K562 (cell line): ENCODE results near the gene SPRYD7. TPM values are rescaled to one million over a fixed set of nuclear protein-coding genes. Genes with fewer than 3 reads are reported as not detected.

ENCODE experiments used
- ATAC-seq: fragments of 200-7000 bp; cut with Tn5 transposase; 3 replicates; pipeline ENCODE4 v1.9.1; 2020; ENCODE audit warnings: moderate library complexity
- BruUV-seq: library from RNA; stranded (reverse); fragments of 400-500 nt; replicated peaks from 2 replicates; lab custom pipeline; 2021; lab: Mats Ljungman, UMichigan
- CTCF ChIA-PET: fragments of 300-600 bp; formaldehyde crosslinking; extraction: SDS; loops from one replicate; lab custom pipeline; 2021; ENCODE audit warnings: low intra/inter-chr PET ratio; lab: Yijun Ruan, JAX
- POLR2A ChIA-PET: fragments of 300-600, 350-650 bp; sonication (Branson Sonifier 250); formaldehyde crosslinking; extraction: SDS; loops from one replicate; lab custom pipeline; 2021; ENCODE audit warnings: antibody characterized with exemption, inconsistent platforms; lab: Yijun Ruan, JAX
- DNase-seq, 4 experiments: peaks; one replicate each; pipeline versions ENCODE4 v3.0.0 to v3.0.0-alpha.2; 2011 to 2018; ENCODE audit warnings: low spot score in 3 of 4, mixed read lengths in 3 of 4; ENCODE audit errors: extremely low read depth in 1 of 4
- FAIRE-seq: peaks from 2 replicates; lab custom pipeline; 2011; peaks lifted over from hg19 to GRCh38; lab: Jason Lieb, UNC
- H2AFZ ChIP-seq: 2 replicates; pipeline ENCODE4 v1.6.0; 2011; ENCODE audit warnings: low read depth, low read length, control low read depth, inconsistent platforms
- H3K27ac ChIP-seq: fragments of 200-600 bp; 3 replicates; pipeline ENCODE4 v1.8.0; 2011; ENCODE audit warnings: low read depth, mild to moderate bottlenecking, control low read depth, inconsistent platforms, low read length, moderate library complexity, mixed read lengths; ENCODE audit errors: extremely low read depth
- H3K27me3 ChIP-seq, 2 experiments: fragments of 300-600 bp in 1 of 2; 2 replicates in 1 of 2; 3 replicates in 1 of 2; pipeline versions ENCODE4 v1.6.0 to v1.8.0; 2011; ENCODE audit warnings: inconsistent platforms in 2 of 2, low read length in 2 of 2, mild to moderate bottlenecking in 1 of 2, mixed read lengths in 1 of 2, moderate library complexity in 1 of 2; ENCODE audit not compliant: control insufficient read depth in 2 of 2, insufficient read depth in 2 of 2
- H3K36me3 ChIP-seq: fragments of 300-600 bp; 3 replicates; pipeline ENCODE4 v1.8.0; 2011; ENCODE audit warnings: mild to moderate bottlenecking, low read length, inconsistent platforms; ENCODE audit not compliant: control insufficient read depth, insufficient read depth
- H3K4me1 ChIP-seq, 2 experiments: fragments of 200-600 bp in 1 of 2; replicated peaks in 1 of 2; 2 replicates in 1 of 2; 3 replicates in 1 of 2; pipeline versions ENCODE4 v1.5.1 to v1.8.0; 2011; ENCODE audit warnings: inconsistent platforms in 2 of 2, low read length in 2 of 2, mild to moderate bottlenecking in 1 of 2, mixed read lengths in 1 of 2, moderate library complexity in 1 of 2; ENCODE audit not compliant: control insufficient read depth in 2 of 2, insufficient read depth in 2 of 2
- H3K4me2 ChIP-seq: 2 replicates; pipeline ENCODE4 v1.6.1; 2011; ENCODE audit warnings: low read length, control low read depth, inconsistent platforms, mixed read lengths; ENCODE audit not compliant: insufficient read depth
- H3K4me3 ChIP-seq: fragments of 200-600 bp; sonication (generic), shearing (Covaris generic); 2 replicates; pipeline ENCODE4 v1.5.1; 2016; ENCODE audit warnings: control low read depth, inconsistent platforms
- H3K79me2 ChIP-seq: fragments of 200-600 bp; 3 replicates; pipeline ENCODE4 v1.8.0; 2011; ENCODE audit warnings: low read length, inconsistent platforms; ENCODE audit not compliant: control insufficient read depth, insufficient read depth
- H3K9ac ChIP-seq, 2 experiments: 2 replicates each; pipeline versions ENCODE4 v1.6.0 to v1.6.1; 2011; ENCODE audit warnings: low read depth in 2 of 2, low read length in 2 of 2, control low read depth in 1 of 2, inconsistent platforms in 1 of 2, mild to moderate bottlenecking in 1 of 2, mixed read lengths in 1 of 2; ENCODE audit not compliant: insufficient read depth in 1 of 2
- H3K9me1 ChIP-seq: one replicate; pipeline ENCODE4 v1.6.0; 2011; ENCODE audit warnings: inconsistent platforms, mild to moderate bottlenecking, low read length, moderate library complexity; ENCODE audit not compliant: control insufficient read depth, insufficient read depth
- H3K9me3 ChIP-seq: replicated peaks from 2 replicates; pipeline ENCODE4 v1.5.1; 2011; ENCODE audit warnings: low read depth, low read length, inconsistent platforms; ENCODE audit not compliant: control insufficient read depth, insufficient read depth
- H4K20me1 ChIP-seq: replicated peaks from 2 replicates; pipeline ENCODE4 v1.6.1; 2011; ENCODE audit warnings: low read length, inconsistent platforms, mixed read lengths; ENCODE audit not compliant: control insufficient read depth, insufficient read depth
- BDP1 ChIP-seq: IDR thresholded peaks from 3 replicates; pipeline ENCODE4 v1.6.1; 2011; ENCODE audit not compliant: insufficient read length, insufficient read depth
- CHD1 ChIP-seq: fragments of 200-600 bp; sonication (generic); IDR thresholded peaks from one replicate; pipeline ENCODE4 v1.6.1; 2012; ENCODE audit warnings: mild to moderate bottlenecking, moderate library complexity, low read length, inconsistent platforms
- ETV1 ChIP-seq: fragments of 450-650 bp; conservative IDR thresholded peaks from 2 replicates; pipeline ENCODE4 v1.6.1; 2016; ENCODE audit warnings: missing genetic modification characterization, control low read depth, low read depth, missing compliant biosample characterization
- IRF2 ChIP-seq: sonication (generic); formaldehyde crosslinking; IDR thresholded peaks from 2 replicates; pipeline ENCODE4 v1.8.1; 2022; ENCODE audit warnings: mild to moderate bottlenecking, missing genetic modification reagents
- KDM1A ChIP-seq, 2 experiments: fragments of 450-650 bp; IDR thresholded peaks; 2 replicates each; pipeline ENCODE4 v1.6.1; 2016; ENCODE audit warnings: mild to moderate bottlenecking in 2 of 2
- NFE2 ChIP-seq: IDR thresholded peaks from 2 replicates; pipeline ENCODE4 v1.6.1; 2014; ENCODE audit warnings: antibody characterized with exemption, low read depth
- NONO ChIP-seq, 2 experiments: fragments of 200-400 bp in 1 of 2; fragments of 450-650 bp in 1 of 2; formaldehyde crosslinking in 1 of 2; IDR thresholded peaks; 2 replicates each; pipeline ENCODE4 v1.6.1; 2017; ENCODE audit warnings: low read depth in 2 of 2, mild to moderate bottlenecking in 2 of 2, moderate library complexity in 2 of 2, low read length in 1 of 2
- NUFIP1 ChIP-seq: fragments of 450-650 bp; IDR thresholded peaks from 2 replicates; pipeline ENCODE4 v1.6.1; 2018; ENCODE audit not compliant: partially characterized antibody
- PCBP1 ChIP-seq: fragments of 200-400 bp; formaldehyde crosslinking; IDR thresholded peaks from 2 replicates; pipeline ENCODE4 v1.6.1; 2018; ENCODE audit warnings: mild to moderate bottlenecking, low read depth, low read length; ENCODE audit not compliant: poor library complexity, severe bottlenecking
- PURB ChIP-seq: sonication (generic); formaldehyde crosslinking; IDR thresholded peaks from 2 replicates; pipeline ENCODE4 v1.9.0; 2021; ENCODE audit warnings: low read depth, mild to moderate bottlenecking, missing genetic modification reagents
- RBM25 ChIP-seq: fragments of 200-400 bp; formaldehyde crosslinking; IDR thresholded peaks from 2 replicates; pipeline ENCODE4 v1.6.1; 2018; ENCODE audit warnings: low read length, low read depth, moderate library complexity; ENCODE audit not compliant: severe bottlenecking
- RCOR1 ChIP-seq, 2 experiments: IDR thresholded peaks; 2 replicates each; pipeline ENCODE4 v1.6.1; 2012; ENCODE audit warnings: low read depth in 2 of 2, low read length in 2 of 2, borderline replicate concordance in 1 of 2, improper control_type of control experiment in 1 of 2
- RFX5 ChIP-seq: IDR thresholded peaks from 2 replicates; pipeline ENCODE4 v1.6.1; 2011; ENCODE audit warnings: low read depth, mild to moderate bottlenecking, improper control_type of control experiment, low read length
- SMARCB1 ChIP-seq: IDR thresholded peaks from 2 replicates; pipeline ENCODE4 v1.6.1; 2011; ENCODE audit warnings: improper control_type of control experiment, low read depth; ENCODE audit not compliant: insufficient read length
- ZFP1 ChIP-seq: fragments of 450-650 bp; formaldehyde crosslinking; IDR thresholded peaks from 2 replicates; pipeline ENCODE4 v1.4.0; 2020; ENCODE audit warnings: mild to moderate bottlenecking, mixed read lengths
- ZNF197 ChIP-seq: fragments of 200-800 bp; sonication (Bioruptor generic); IDR thresholded peaks from 2 replicates; pipeline ENCODE4 v1.6.1; 2016; ENCODE audit warnings: low read depth, missing genetic modification characterization, missing compliant biosample characterization
- ZNF24 ChIP-seq: fragments of 450-650 bp; IDR thresholded peaks from 2 replicates; pipeline ENCODE4 v1.6.1; 2016
- ZNF316 ChIP-seq: fragments of 450-650 bp; IDR thresholded peaks from 2 replicates; pipeline ENCODE4 v1.6.1; 2016
- ZNF354B ChIP-seq: fragments of 250-450 bp; sonication (Bioruptor Pico); IDR thresholded peaks from 2 replicates; pipeline ENCODE4 v1.4.0; 2020
- ZNF668 ChIP-seq: fragments of 250-450 bp; sonication (Bioruptor Pico); IDR thresholded peaks from 2 replicates; pipeline ENCODE4 v1.8.0; 2022; ENCODE audit warnings: mild to moderate bottlenecking, inconsistent platforms
- ZNF79 ChIP-seq: fragments of 250-450 bp; sonication (Bioruptor Pico); IDR thresholded peaks from 2 replicates; pipeline ENCODE4 v1.4.0; 2020; ENCODE audit warnings: low read depth, mild to moderate bottlenecking, moderate library complexity
- in situ Hi-C: fragments of 300-500 bp; cut with MboI; formaldehyde crosslinking; loops from 4 replicates; pipeline ENCODE4 v1.15.0; 2018; ENCODE audit warnings: inconsistent platforms, mixed read lengths
- intact Hi-C: fragments of 100-400 bp; cut with micrococcal nuclease; formaldehyde crosslinking; loops from 2 replicates; pipeline ENCODE4 v1.14.2; 2022
- polyA plus RNA-seq, 8 experiments: library from polyadenylated mRNA; depleted of rRNA in 4 of 8; stranded (reverse) in 5 of 8; unstranded in 3 of 8; fragments of >200 nt; fragmentation: Nextera tagmentation in 2 of 8; fragmentation: Illumina TruSeq in 1 of 8; extraction: Ambion mirVana in 2 of 8; extraction: Trizol in 1 of 8; gene quantifications; 2 replicates each; pipeline versions ENCODE4 v1.2.1 to v1.2.3, GENCODE V29; 2011 to 2014; ENCODE audit warnings: inconsistent platforms in 1 of 8, missing spikeins in 1 of 8
- total RNA-seq, 7 experiments: library from RNA; depleted of rRNA in 6 of 7; stranded (reverse); fragments of >200 nt in 6 of 7; fragmentation: Illumina TruSeq in 2 of 7; extraction: Trizol in 2 of 7; gene quantifications; 2 replicates each; pipeline versions ENCODE4 v1.2.1 to v1.2.3, GENCODE V29; 2011 to 2021; ENCODE audit warnings: low replicate concordance in 1 of 7
- TF ChIP-seq, protein P1 (sequence below): sonication (generic); IDR thresholded peaks from 2 replicates; pipeline ENCODE4 v1.6.1; 2016
- TF ChIP-seq, protein P2 (sequence below): fragments of 450-650 bp; IDR thresholded peaks from 2 replicates; pipeline ENCODE4 v1.6.1; 2016; ENCODE audit warnings: low read depth, mild to moderate bottlenecking, moderate library complexity
- TF ChIP-seq, protein P3 (sequence below): fragments of 250-450 bp; sonication (Bioruptor Pico); IDR thresholded peaks from 2 replicates; pipeline ENCODE4 v1.8.0; 2021; ENCODE audit warnings: moderate library complexity, mild to moderate bottlenecking, inconsistent platforms

The SPRYD7 gene
- total and polyA plus RNA-seq, 9 of the 15 experiments (the other 6 are each of a cell fraction or from before 2014, with no cell fraction given): 4.3 to 11.0 (median 7.9) TPM

DNA sequence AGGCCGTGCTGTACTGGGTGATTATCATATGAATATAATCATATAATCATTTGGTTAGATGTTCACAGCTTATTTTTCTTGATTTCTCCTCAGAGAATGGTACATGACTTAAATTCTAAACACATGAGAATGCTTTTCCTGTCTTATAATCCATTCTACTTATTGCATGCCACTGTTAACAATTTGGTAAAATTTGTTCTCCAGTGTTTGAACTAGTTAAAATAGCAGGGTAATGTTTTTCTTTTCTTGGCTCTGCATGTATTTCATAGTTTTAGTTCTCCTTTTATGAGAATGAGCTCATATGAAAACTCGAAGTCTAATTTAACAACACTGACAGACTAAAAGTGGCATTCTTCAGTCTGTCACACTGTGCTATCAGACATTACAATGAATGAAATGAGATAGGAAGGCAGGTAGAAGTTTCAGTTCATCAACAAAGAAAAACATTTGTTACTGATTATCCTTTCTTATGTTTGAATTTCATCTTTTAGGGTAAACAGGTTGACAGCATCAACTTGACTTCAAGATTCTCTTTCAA is 10.2 kb downstream of the SPRYD7 start (continued):
- TF ChIP-seq, protein P1, sequence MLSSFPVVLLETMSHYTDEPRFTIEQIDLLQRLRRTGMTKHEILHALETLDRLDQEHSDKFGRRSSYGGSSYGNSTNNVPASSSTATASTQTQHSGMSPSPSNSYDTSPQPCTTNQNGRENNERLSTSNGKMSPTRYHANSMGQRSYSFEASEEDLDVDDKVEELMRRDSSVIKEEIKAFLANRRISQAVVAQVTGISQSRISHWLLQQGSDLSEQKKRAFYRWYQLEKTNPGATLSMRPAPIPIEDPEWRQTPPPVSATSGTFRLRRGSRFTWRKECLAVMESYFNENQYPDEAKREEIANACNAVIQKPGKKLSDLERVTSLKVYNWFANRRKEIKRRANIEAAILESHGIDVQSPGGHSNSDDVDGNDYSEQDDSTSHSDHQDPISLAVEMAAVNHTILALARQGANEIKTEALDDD: no peak
- no peak for TF ChIP-seq ETV1 (tag)
- no peak for TF ChIP-seq PCBP1
- no peak for TF ChIP-seq RCOR1 (IDR thresholded peaks at IDR 0.05; ENCODE audit: borderline replicate concordance in 1 of 2, low read depth in 2 of 2, low read length in 2 of 2)
- TF ChIP-seq ZFP1 (CRISPR knock-in tag): no peak

- intact Hi-C loops (no loop called here), in situ Hi-C loops (no loop called here)
- Histone ChIP-seq H3K4me3 (no peak overlapping the region), H3K9me1 (no peaks in the 10 kb centered on the region), H3K36me3 (peaks cover 30% of the 10 kb centered on the region), H3K27me3 (no peaks in the 10 kb centered on the region), H4K20me1 (no peaks in the 10 kb centered on the region), H3K9ac (no peak overlapping the region), H3K4me2 (no peak overlapping the region), H2AFZ (no peak overlapping the region), H3K79me2 (no peaks in the 10 kb centered on the region), H3K4me1 (no peaks in the 10 kb centered on the region), H3K9me3 (no peaks in the 10 kb centered on the region), H3K27ac (no peak overlapping the region)
- DNase-seq: no peak
- FAIRE-seq: no peak
- no TSS peak for BruUV-seq
- ChIA-PET CTCF (no interaction called here), POLR2A (interaction anchor here (0.7 kb wide), 1 partner anchor 11 kb away, joined by 4 read pairs; no protein-coding TSS in a partner anchor)
- ATAC-seq: no peak
- TF ChIP-seq RFX5: no peak
- TF ChIP-seq RBM25: peak; percentile 93
- no peak for TF ChIP-seq ZNF354B (CRISPR knock-in tag)
- TF ChIP-seq IRF2 (CRISPR knock-in tag): no peak
- TF ChIP-seq KDM1A (IDR thresholded peaks at IDR 0.05): peak; percentile 47 to 51; a peak in 2 of 4 replicates
- no peak for TF ChIP-seq ZNF197 (CRISPR knock-in tag)
- no peak for TF ChIP-seq NFE2
- TF ChIP-seq ZNF24: no peak
- no peak for TF ChIP-seq ZNF79 (CRISPR knock-in tag)
- no peak for TF ChIP-seq NUFIP1
- TF ChIP-seq NONO (IDR thresholded peaks at IDR 0.05; ENCODE audit: low read depth in 2 of 2, low read length in 1 of 2): no peak
- no peak for TF ChIP-seq BDP1
- TF ChIP-seq ZNF316: no peak
- TF ChIP-seq ZNF668 (CRISPR knock-in tag): no peak
- no peak for TF ChIP-seq CHD1
- no peak for TF ChIP-seq SMARCB1
- no peak for TF ChIP-seq PURB
- TF ChIP-seq, protein P2, sequence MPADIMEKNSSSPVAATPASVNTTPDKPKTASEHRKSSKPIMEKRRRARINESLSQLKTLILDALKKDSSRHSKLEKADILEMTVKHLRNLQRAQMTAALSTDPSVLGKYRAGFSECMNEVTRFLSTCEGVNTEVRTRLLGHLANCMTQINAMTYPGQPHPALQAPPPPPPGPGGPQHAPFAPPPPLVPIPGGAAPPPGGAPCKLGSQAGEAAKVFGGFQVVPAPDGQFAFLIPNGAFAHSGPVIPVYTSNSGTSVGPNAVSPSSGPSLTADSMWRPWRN: no peak
- TF ChIP-seq, protein P3, sequence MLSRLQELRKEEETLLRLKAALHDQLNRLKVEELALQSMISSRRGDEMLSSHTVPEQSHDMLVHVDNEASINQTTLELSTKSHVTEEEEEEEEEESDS (CRISPR knock-in tag): no peak
These were observed 13.8 kb downstream of the SPRYD7 start for GRCh38 chr13:49922301-49922700.
